GM03348 (cell line): ENCODE data around the gene KCNN4.

Experiments used
- DNase-seq: peaks from one replicate; pipeline ENCODE4 v3.0.0; 2012; ENCODE audit warnings: low spot score

KCNN4 gene

DNA sequence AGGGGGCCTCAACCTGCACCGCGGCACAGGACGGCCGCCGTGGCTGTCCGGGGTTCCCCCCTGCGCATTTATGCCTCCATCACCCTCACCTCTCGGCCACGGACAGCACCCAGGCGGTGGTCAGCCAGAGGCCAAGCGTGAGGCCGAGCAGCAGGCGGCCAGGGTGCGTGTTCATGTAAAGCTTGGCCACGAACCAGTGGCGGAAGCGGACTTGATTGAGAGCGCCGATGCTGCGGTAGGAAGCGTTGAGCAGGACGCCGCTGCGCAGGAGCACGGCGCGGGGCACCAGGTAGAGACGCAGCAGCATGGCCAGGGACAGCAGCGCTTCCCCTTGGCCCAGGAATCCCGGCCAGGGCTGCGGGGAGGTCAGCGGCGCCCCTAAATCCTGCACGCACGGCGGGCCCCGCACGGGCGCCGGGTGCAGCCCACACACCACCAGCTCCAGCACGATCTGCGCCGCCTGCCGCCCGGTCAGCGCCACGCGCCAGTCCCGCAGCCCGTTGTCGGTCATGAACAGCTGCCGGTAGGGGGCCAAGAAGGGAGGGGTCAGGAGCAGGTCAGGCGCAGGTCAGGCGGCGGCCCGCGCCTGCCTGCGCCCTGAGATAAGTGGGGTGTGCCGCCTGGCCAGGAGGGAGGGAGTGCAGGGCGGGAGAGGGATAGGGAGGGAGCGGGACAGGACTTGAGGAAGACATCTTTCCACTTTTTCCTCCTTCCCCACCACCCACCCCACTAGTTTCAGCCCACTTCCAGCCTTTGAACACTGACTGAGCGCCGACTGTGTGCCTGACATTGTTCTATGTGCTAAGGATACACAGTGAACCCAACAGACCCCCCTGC, 6.5 kb downstream of the KCNN4 start:
- peak; percentile 74 for DNase-seq

DNA sequence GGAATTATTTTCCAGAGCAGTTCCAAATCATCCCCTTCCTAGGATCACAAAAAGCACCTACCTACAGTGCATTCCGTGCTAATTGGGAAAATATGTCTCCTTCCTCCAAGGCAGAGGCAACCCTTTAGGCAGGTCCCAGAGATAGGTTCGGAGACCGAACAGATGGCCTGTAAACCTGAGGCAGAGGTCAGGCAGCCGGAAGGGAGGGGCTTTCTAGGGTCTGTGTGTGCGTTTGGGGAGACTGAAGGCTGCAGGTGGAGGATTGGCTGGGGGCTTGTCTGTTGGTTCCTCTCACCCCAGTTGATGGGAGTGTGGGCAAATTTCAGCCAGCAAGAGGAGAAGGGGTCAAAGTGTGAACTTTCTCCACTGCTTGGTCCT, 7.1 kb downstream of the KCNN4 start:
- DNase-seq, result no peak

DNA sequence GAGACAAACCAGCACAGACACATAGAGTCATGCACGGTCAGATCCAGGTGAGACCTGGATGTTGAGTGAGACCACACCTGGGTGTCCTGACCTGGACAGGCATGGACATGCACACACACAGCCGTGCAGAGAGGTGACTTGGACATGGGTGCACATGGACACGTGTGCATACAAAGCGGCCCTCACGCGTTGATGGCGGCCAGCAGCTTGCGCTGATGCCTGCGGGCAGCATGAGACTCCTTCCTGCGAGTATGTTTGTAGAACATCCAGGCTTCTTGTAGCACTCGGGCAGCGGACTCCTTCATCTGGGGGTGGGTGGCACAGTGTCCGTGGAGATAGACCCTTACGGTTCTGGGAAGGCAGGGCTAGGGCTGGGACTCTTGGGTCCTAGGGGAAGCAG, 11.5 kb downstream of the KCNN4 start:
- DNase-seq, result no peak

DNA sequence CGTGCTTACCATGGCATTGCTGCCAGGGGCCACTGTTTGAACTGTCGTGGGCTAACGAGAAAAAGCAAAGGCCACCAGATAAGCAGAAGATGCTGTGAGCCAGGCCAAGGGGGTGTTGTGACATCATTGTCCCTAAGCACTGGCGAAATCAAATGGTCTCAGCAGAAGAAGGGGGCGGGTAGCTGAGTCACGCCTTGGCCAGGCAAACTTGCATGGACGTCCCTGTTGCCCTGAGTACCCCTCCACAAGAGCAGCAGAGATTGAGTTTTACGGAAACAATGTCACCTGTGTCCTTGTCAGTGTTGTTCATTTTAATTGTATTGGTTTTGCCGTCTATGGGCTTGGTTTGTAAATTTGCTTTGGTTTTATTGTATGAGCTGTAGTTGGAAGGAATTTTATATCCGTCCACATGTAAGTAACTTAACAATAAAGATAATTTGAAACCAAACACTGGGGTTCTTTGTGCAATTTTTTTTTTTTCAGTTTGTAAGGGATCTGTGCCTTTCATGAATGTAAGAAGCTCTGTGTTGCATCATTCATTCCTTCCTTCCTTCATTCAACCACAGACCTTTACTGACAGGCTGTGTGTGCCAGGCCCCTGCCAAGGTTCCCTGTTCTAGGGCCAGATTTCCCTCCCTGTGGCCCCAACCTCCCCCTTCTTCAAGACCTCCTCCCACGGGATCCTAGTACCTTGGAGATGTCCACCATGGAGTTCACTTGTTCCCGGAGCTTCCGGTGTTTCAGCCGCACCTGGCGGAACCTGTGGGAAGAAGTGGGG, 12.3 kb downstream of the KCNN4 start:
- no peak for DNase-seq

DNA sequence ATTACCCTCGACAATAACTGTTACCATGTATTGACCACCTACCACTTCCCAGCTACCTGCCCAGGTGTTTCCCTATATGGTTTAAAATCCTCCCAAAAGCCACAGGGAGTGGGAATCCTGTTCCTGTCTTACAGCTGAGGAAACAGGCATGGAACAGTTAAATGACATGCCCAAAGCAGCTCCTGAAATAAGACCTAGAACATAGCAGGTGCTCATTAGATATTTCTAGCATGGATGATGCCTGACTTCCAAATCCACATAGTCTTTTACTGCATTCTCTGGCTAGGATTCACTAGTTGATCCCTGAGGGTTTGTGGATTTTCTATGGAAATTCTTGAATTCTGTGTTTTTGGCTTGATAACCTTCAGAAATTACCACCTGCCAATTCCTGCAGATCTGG, 13.0 kb downstream of the KCNN4 start:
- DNase-seq, result no peak

DNA sequence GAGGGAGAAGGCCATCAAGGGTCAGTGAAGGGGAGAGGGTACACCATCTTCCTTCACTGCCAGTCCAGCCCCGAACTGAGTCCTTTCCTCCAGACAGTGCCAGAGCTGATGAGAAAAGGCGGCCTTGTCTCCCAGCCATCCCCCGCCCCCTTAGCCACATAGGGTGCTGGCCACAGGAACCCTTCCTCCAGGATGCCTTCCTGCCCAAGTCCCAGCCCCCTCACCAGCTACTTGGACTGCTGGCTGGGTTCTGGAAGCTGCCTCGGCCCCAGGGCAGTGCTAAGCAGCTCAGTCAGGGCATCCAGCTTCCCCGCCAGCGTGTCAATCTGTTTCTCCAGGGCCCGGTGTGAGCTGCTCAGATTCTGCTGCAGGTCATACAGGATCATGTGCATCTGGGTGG, 13.5 kb downstream of the KCNN4 start:
- DNase-seq, result no peak

DNA sequence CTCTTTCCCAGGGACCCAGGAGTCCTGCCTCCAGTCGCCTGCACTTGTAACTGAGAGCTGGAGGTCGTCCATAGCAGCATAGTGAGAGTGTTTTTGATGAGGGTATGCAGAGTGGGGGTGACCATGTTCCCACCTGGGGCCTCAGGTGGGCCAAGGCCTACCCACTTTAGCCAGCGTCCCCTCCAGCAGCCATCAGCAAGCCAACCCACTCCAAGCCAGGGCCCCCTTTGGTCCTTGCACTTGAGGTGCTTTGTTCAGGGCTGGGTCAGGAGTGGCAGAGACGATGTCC, 14.1 kb downstream of the KCNN4 start:
- DNase-seq, result no peak

DNA sequence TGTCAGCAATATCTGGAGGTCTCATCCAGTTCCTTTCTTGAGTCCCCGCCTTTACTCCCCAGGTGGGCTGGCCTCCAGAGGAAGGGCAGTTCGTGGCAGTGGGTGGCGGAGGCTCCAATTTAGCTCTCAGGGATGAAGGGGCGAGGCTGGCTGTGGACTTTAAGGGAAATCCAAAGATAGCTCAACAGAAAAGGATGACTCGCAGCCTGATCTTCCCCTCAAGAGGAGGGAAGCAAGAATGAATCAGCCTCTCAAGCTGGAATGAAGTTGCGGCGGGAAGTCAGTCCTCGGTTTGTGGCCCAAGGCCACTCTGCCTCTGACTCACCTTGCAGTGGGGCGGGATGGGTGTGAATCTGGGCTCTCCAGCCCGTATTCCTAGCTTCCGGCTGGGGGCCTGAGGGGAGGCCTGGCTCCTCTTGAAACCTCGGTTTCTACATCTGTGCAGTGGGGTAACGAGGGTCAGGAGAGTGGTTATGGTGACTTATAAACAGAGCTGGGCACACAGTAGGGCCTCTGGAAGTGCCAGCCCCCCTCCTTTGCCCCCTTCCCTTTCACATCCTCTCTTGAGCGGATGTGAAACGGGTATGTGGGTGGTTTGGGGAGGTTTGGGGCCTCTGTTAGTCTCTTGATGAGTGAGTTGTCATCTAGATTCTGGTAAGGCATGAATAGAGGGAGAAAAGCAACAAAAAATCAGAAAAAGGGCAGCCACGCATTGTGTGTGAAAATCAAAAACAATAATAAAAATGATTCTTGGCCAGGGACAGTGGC, 15.5 kb downstream of the KCNN4 start:
- DNase-seq, result peak; percentile 89

DNA sequence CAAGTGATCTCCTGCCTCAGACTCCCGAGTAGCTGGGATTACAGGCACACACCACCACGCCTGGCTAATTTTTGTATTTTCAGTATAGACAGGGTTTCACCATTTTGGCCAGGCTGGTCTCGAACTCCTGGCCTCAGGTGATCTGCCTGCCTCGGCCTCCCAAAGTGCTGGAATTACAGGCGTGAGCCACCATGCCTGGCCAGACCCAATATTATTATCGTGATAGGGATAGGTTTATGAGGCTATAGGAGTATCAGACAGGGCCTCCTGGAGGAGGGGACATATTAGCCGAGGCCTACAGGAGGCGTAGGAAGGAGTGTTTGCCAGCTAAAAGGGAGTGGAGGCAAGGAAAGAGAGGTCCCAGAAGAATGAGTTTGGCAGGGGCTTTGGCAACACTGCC, 16.1 kb downstream of the KCNN4 start:
- DNase-seq, result peak; percentile 13

DNA sequence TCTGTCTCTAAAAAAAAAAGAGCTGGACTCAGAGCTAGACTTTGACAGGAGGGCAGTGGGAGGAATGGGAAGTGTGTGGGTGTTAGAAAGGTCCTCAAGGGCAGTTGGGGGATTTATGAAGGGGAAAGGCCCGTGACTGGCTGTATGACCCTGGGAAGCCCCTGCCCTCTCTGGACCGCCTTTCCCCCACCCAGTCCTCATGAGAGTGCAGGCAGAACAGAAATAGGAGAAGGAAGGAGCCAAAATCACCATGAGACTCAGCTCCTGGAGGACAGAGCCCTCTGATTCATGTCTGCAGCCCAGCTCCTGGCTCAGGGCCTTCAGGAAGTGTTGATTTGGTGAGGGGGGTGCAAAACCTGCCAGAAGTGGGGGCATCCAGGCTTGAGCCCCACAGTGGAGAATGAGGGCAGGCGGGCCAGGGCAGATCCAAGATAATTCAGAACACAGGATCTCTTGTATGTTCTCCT, 17.3 kb downstream of the KCNN4 start:
- DNase-seq, result peak; percentile 42

DNA sequence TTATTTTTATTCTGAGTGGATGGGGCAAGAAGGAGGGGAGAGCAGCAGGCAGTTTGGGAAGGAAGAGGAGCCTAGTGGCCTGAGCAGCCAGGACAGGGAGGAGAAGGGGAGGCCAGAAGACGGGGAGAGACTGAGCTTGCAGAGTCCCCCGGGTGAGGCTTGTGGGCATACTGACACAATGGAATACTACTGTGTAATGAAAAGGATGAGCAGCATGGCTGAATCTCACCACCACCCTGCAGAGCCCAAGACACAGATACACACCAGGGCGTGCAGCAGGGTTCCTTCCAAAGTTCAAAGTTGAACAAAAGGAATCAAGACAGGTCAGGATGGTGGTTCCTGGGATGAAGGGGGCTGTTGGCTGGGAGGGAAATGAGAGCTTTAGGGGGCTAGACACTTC, 18.0 kb downstream of the KCNN4 start:
- DNase-seq, result no peak

DNA sequence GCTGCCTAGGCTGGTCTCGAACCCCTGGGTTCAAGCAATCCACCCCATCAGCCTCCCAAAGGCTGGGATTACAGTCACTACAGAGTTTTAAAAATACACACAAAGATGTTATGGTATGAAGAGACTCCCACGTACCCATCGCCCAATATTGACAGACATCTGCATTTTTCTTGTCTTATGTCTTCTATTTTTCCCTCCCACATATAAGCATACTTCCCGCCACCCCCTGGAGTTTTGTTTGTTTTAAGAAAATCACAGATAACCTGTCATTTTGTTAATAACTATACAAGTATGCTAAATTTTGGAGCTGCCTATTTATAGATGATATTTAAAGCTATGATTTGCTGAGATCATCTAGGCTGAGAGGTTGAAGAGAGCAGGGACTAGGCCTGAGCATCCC, 19.8 kb downstream of the KCNN4 start:
- DNase-seq, result no peak

DNA sequence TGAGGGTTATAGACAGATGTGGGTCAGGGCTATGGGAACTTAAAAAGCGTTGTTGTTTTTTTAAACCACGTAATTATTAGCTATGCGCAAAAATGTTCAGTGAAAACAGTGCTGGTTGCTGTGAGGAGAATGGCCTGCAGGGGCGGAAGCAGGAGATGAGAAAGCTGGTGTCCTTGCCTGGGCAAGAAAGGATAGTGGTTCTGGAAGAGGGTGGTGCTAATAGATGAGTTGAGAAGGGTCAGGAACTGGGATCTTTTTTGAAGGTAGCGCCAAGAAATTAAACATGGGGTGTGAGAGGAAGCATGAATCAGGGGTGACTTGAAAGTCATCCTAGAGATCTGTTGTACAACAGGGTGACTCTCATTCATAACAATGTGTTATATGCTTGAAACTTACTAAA, 21.3 kb downstream of the KCNN4 start:
- DNase-seq, result peak; percentile 73

DNA sequence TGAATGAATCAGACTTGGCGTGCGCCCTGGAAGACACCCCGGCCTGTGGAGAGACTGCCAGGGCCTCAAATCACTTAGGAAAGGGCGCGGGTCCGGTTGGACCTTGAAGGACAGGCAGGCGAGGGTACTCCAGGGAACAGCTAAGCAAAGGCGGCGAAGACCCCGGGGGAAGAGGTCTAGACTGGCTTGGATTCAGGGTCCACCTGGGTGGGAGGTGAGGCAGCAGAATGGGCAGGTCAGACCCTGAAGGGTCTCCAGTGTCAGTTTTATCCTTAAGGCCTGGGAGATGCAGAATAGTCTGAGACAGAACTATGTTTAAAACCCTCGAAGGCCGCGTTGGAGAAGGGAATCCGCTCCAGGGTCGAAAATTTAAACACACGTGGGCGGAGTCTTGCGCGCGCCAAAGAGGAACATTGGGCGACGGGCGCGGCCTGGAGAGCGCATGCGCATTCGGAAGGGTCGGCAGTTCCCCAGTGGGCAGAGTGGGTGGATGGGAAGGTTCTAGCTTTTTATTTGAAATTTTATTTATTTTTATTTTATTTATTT, 25.4 kb downstream of the KCNN4 start:
- DNase-seq, result peak; percentile 88

DNA sequence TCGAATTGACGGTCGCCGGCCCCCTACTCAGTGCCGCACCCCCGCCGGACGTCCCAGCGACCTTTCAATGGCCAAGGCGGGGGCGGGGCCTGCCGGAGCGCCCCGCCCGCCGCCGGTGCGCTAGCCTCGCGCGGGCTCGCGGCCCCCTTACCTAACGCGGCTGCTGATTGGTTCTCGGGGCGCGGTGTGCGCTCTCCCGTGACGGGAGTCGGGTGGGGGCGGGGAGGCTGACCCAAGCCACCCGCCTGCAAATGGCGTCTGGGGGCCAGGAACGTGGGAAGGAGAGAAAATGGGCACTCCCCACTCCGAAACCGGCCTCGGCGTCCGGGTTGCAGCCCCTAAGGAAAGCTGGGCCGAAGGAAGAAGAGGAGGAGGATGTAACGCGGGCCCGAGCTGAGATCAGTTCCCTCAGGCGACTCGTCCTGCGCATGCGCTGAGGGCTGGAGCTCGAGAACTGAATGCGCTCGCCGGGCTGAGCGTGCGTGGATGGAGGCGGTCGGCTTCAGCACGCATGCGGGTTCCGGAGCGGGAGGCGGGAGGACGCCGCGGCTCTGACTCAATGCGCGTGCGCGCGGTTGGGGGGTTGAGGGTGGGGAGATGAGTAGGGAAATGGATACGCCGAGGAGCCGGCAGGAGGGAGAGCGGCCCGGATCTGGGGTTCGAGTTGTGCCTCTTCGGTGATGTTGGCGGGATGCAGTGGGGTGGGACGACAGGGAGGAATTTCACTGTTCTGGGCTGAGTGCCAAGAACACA, 26.1 kb downstream of the KCNN4 start, which contains the start of gene SMG9:
Gene SMG9 (minus strand): TSS at position 460 of the 753 bp plus-strand sequence. CDS start 4,221 bp downstream, outside the sequence.
- peak; percentile 99 for DNase-seq

DNA sequence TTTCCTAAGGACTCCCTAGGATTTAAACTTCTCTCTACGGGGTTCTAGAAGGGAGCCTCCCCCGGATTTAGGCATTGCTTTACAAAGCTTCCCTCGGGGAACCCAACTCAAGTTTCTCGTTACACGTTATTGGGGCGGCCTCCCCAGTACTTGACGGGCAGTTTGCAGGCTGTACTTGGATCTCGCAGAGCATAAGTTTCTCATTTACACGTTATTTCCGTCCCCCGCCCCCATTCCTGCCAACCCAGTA, 26.6 kb downstream of the KCNN4 start:
- DNase-seq, result no peak

DNA sequence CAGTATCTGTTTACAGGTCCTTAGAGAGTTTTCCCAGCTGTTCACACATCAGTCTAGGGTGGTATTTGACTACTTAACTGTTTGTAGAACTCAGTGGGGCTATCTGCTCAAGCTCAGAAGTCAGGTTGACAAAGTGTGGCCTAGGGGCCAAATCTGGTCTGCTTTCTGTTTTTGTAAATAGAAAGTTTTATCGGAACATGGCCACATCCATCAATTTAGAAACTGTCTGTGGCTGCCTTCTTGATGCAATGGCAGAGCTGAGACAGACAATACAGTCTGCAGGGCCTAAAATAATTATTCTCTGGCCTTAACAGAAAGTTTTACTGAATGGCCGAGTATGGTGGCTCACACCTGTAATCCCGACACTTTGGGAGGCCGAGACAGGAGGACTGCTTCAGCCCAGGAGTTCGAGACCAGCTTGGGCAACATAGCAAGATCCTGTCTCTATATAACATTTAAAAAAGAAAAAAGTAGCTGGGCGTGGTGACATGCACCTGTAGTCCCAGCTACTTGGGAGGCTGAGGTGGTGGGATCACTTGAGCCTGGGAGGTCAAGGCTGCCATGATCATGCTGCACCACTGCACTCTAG, 28.4 kb downstream of the KCNN4 start:
- no peak for DNase-seq

DNA sequence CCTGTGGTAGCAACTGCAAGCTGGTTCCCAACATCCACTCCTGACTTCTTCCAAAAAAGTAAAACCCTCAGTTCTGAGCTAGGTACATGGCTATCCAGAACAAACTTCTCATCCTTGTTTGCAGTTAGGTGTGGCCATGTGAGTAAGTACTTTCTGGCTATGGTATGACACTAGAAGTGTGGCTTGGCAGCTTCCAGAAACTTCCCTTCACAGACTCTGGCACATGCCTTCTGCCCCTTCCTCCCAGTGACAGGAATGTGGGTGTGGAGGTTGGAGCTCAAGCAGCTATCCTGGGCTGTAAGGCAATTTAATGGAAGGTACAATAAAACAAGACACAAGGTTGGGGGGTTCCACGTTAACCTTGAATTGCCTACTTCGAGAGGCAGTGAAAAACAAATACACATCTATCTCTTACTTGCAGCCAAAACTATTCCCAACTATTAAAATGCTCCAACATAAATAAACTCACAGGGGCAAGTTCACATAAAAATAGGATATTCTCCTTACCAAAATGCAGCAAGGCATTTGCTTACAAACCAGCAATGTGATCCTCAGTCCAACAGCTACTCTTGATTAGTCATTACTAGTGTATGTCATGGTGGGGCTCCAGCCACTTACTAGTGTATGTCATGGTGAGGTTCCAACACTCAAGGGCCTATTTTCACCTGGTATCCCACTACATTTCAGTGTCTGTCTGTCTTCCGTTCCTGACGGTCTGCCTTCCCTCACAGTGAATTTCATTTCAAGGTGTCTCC, 29.1 kb downstream of the KCNN4 start:
- peak; percentile 43 for DNase-seq

DNA sequence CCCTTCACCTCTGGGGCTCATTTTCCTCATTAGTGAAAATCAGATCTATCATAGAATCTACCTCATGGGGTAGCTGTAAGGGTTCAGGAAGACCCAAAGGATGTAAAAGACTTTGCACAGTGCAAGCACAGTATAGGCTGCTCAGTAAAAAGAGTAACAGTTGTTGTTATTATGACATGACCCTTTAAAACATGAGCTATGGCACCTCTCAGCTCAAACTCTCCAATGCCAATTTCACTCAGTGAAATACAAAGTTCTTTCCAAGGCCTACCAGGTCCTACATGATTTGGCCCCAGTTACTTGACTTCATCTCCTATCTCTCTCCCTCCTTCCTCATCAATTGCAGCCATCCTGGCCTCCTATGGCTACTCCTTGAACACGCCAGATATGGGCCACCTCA, 30.9 kb downstream of the KCNN4 start:
- DNase-seq, result no peak

DNA sequence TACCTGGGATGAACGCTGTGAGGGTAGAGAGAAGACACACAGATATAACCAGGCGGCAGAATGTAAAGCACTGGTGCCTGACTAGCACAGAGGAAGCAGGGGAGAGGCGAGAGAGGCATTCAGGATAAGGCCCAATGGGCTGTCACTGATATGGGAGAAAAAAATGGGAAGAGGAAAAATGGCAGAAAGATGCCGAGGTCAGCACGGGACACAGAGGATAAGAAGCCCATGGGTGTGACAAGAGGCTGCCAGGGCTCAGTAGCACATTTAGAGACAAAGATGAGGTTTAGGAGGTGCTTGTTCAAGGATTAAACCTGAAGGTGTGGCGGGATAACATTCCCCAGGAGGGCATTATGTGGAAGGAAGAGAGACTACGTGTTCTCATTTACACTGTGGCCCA, 31.6 kb downstream of the KCNN4 start:
- no peak for DNase-seq

DNA sequence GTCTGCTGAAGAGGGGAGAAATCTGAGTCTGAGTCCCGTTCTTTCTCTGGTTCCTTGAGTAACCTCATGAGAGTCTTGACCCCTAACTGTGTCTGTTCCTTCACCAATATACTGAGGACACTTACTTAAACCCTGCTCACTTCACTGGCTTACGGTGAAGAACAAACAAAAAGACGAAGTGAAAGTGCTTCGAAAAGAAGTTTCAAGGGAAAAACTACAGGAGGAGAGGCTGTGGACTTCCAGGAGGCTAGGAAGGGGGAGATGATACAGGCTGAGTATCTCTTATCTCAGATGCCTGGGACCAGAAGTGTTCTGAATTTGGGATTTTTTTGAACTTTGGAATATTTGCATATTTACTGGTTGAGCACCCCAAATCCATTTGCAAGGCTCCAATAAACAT, 32.1 kb downstream of the KCNN4 start:
- no peak for DNase-seq
